Stimulated activated naive CD8-positive, alpha-beta T cell treated with anti-CD3 and anti-CD28 coated beads, Interleukin-15, Interleukin-2, amounts not matched to agents 100 U/mL and 50 U/mL, for 24 hours (primary cell): ENCODE results near the gene PTGES.

Experiments used
- ATAC-seq: fragments of 150-1000 bp; cut with Tn5 transposase; one replicate; pipeline ENCODE4 v1.10.0; 2021
- DNase-seq: peaks from one replicate; pipeline ENCODE4 v3.0.0; 2021

PTGES gene

DNA sequence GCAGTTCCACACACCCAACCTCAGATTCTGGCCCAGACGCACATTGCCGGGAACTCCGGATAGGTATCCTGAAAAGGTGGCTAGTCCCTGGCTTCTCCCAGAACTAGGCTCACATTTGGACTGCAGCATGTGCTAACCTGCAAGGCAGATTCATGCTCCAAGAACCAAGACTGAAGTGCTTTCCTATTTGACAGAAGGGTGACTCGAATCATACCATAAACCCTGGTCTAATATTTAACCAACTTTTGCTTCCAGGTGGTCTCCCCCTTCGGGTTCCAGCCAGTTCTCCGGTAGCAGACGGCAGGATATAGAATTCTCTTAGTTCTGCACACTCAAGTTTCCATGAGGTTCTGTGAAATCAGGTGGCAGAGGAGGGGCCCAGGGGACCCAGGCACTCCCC, 7.6 kb downstream of the PTGES start:
- ATAC-seq = no peak
- DNase-seq = no peak

DNA sequence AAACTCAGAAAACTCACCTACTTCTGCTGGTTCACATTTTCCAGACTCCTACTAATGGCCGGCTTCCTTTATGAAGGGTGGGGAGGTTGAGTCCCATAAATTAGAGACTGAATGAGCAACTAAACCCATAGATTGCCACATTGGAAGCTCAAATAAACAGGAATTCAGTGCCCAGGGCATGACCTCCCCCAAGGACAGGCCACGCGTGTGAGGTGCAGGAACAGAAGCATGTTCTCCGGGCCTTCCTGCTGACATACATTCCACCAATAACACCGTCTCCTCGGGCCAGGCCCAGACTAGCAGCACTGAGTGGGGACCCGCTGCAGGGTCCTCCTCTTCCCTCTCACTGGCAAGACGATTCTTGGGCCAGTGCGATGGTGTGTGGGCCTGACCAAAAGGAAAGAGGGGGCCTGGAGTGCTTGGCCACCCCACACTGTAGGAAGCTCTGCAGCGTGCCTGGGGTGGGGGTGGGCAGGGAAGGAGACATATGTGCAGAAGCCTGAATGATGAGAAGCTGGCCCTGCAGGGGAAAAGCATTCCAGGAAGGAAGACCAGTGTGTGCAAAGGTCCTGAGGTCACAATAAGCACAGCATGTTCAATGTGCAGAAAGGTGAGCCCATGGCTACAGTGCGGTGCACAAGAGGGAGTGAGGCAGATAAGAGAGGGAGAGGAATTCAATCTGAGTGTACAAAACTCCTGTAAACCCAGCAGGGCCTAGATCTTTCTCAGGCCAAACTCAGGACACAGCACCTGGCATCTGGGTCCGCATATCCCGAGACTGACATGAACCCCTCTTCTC, 12.0 kb downstream of the PTGES start:
- ATAC-seq (no peak), DNase-seq (no peak)

DNA sequence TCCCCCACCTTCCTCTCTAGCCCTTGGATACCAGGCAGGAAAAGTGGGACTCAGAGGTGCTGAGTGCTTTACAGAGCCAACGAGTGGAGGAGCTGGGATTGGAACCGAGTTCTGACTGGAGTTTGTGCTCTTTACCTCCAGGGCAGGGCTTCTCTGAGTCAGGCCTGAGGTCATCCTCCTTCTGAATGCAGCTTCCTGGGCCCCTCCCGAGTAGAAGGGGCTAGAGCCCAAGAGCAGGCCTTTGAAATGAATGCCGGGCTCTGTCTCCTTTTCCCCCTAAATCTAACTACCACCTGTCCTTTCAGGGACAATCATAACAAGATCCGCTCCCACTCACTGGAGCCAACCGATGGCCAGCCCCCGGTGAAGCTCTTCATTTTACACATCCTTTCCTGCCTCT, 12.7 kb downstream of the PTGES start:
- DNase-seq (no peak), ATAC-seq (no peak)

DNA sequence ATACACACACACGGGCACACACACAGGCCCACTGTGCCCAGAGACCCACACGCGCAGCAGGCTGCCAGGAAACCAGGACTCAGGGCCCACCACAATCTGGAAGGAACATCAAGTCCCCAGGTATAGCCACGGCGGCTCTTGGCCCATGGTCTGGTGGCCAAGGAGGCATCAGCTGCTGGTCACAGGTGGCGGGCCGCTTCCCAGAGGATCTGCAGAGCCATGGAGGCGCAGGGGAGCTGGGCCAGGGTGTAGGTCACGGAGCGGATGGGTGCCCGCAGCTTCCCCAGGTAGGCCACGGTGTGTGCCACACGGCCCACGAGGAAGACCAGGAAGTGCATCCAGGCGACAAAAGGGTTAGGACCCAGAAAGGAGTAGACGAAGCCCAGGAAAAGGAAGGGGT, 13.4 kb downstream of the PTGES start:
- DNase-seq = no peak
- ATAC-seq = no peak

DNA sequence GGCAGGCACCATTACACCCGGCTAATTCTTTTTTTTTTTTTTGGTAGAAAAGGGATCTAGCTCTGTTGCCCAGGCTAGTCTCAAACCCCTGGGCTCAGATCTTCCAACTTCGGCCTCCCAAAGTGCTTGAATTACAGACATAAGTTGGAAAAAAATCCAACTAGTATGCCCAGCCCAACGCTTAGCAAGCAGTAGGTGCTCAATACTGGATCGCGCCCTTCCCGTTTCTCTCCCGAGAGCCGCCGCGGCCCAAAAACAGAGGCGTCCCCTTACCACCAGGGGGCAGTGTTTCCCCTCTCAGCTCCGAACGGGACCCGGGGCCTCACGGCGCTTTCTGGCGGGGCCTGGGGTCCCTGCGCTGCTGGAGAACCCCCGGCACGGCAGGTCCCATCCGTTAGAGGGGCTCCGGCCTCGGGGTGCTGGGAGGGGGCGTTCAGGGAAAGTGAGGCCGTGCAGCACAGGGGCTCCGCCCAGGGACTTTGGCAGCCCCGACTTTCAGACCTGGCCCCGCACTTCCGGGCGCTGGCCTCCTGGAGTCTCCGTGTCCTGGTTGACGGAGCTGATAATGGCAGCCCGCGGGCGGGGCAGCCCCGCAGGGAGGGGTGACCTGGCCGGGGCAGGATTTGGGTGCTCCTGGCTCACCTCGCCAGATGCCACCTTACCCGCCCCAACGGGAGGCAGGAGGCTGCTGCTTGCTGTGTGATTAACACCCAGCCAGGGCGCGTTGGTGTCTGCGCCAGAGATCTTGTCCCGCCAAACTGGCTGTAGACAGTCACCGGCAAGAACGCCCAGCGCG, 15.2 kb downstream of the PTGES start:
- ATAC-seq (peak; percentile 86), DNase-seq (peak; percentile 91)

DNA sequence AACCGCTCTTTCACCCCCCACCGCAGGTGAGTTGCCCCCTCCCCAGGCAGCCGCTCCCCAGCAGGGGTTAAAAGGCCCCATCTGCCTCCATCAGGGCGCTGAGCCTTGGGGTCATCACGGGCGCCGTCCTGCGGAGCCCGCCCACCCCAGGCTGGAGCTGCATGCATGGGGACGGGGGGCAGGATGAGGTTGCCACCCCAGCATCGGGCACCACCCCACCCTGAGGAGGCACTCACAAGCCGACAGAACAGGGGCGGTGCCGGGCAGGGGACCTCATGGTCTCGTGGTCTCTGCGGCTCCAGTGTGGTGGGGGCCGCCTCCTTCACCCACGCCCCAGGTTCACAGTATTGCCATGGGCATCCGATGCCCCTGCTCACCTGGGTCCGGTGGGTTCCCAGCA, 16.5 kb downstream of the PTGES start:
- DNase-seq (no peak), ATAC-seq (no peak)

DNA sequence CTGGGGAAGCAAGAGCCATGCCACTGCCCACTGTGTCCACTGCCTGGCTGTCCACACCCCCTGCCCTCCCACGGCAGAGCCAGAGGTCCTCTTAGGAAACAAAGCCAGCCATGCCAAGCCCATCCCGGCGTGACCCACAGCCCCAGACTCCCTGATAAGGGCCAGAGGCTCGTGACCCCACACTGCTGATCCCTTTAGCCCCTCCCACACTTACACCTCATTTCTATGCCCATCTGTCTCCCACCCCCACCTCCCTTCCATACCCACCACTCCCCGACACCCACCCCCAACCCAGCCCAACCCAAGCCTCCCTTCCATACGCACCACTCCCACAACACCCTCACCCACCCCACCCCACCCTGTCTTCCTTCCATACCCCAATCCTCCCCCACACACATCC, 17.3 kb downstream of the PTGES start:
- DNase-seq (no peak), ATAC-seq (no peak)

DNA sequence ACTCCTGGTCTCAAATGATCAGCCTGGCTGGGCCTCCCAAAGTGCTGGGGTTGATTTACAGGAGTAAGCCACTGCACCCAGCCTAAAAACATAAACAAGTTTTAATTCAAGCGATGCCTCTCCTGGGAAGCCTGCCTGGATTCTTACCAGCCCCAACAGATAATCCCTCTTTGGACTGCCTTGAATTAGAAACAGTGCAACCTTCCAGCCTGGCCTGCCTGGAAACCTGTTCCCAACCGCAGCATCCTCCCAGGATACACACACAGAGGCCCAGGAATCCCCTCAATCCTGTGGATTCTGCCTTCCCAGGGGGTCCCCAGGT, 19.2 kb downstream of the PTGES start:
- DNase-seq = no peak

DNA sequence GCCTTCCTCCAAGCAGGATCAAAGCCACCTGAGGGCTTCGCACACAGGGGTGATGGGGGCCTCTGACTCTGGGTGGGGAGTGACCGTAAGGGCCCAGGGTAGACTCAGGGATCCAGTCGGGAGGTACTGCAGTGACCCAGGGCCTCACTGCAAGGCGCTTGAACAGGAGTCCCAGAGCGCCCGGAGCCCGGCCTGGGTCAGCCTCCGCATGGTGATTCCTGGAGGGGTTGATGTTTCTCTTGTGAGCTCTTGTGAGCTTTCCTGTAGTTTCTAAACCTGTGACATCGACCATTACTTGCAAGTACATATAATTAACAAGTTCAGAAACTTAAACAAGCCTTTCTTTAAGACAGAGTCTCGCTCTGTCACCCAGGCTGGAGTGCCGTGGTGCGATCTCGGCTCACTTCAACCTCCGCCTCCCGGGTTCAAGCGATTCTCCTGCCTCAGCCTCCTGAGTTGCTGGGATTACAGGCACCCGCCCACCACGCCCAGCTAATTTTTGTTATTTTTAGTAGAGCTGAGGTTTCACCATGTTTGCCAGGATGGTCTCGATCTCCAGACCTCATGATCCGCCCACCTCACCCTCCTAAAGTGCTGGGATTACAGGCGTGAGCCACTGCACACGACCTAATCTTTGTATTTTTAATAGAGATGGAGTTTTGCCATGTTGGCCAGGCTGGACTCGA, 19.8 kb downstream of the PTGES start:
- no peak for ATAC-seq
- no peak for DNase-seq

More for the DNA sequence above, 19.2 kb downstream of the PTGES start:
- no peak for ATAC-seq

DNA sequence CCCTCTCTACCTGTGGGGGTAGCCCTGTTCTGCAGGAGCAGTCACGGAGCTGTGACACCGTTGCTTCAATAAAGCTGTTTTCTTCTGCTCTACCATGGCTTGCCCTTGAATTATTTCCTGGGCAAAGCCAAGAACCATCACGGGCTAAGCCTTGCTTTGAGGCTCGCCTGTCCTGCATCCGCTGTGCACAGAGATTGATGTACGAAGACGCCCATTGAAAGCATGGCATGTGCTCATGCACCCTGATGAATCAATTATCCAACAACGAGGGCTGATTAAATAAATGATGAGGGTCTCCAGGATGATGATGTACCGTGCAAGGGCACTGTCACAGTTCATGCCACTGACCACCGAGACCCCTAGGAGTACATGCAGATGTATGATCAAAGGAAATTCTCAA, 20.7 kb downstream of the PTGES start:
- DNase-seq (no peak), ATAC-seq (no peak)

DNA sequence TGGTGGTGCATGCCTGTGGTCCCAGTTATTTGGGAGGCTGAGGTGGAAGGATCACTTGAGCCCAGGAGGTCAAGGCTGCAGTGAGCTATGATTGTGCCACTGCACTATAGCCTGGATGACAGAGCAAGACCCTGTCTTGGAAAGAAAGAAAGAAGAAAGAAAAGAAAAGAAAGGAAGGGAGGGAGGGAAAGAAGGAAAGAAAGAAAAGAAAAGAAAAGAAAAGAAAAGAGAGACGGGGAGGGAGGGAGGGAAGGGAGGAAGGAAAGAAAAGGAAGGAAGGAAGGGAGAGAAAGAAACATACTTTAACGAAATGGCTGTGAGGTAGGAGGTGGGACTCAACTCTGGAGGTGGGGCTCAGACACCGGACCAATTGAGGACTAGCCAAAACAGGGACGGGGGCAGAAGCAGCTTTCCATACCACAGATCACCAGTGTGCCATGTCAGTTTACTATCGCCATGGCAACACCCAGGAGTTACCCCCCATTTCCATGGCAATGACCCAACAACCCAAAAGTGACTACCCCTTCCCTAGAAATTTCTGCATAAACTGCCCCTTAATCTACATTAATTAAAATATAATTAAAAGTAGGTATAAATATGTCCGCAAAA, 21.3 kb downstream of the PTGES start:
- ATAC-seq = no peak
- no peak for DNase-seq

DNA sequence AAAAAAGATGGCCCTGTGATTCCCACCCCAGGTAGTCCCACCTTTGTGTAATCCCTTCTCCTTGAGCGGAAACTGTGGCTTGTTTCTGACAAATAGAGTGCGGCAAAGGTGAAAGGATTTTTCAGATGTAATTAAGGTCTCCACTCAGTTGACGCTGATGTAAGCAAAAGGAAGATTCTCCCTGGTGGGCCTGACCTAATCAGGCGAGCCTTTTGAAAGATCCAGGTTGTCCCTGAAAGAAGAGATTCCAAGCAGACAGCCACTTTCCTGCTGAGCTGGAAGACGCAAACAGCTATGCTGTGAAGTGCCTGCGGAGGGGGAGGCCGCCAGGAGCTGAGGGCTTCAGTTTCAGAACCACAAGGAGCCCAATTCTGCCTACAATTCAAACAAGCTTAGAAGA, 24.1 kb downstream of the PTGES start:
- DNase-seq (no peak), ATAC-seq (no peak)

DNA sequence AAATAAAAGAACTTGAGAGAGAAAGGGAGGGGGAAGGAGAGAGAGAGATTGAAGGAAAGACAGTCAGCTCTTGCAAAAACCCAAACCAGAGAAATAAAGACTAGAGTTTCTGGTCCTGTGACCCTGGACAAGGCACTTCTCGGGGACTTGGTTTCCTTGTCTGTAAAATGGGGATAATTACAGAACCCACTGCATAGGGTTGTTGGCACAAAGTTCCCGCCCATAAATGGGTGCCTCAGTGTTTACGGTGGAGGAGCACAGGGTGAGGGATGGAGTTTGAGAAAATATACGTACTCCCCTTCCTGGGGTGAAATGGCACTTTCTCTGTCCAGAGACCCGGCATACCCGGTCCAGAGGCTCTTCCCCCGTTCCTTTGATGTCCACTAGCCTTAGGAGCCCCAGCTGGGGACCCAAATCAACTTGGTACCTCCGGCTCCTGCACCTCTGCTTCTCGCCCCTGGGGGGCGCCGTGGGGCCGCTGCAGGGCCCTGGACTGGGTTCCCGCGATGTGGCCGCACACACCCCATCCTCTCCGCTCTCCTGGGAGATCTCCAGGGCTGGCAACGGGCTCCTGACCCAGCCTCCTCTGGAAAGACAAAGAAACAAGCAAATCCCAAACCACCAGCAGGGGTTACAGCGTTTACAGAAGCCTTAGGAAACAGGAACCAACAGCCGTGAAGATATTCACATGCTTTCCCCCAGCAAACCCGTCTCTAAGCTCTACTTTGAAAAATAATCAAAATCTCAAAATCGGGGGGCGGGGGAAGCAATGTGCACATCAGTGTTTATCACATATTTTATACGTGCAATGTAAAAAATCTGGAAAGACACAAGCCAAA, 26.3 kb downstream of the PTGES start:
- peak; percentile 83 for ATAC-seq

DNA sequence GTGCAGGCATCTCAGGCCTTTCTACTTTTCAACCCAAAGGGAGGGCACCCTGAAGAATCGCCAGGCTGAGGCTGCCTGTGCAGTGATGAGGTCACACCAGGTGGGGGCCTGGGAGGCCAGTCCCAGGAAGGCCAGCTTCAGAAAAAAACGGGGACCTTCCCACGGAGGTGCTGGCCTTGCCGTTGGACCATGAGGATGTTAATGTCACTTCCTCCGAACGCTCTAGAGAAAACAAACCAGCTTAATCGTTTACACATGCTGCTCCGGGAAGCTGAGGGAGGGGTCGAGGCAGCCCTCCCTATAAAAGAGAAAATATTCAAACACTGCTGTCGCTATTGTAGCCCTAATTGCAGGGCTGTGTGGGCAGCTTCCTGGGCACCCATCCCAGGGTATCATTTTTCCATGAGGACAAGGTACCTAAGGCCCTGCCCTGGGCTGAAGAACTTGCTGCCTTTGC, 27.0 kb downstream of the PTGES start:
- DNase-seq (no peak), ATAC-seq (no peak)

More for the DNA sequence above, 26.3 kb downstream of the PTGES start:
- peak; percentile 74 for DNase-seq

DNA sequence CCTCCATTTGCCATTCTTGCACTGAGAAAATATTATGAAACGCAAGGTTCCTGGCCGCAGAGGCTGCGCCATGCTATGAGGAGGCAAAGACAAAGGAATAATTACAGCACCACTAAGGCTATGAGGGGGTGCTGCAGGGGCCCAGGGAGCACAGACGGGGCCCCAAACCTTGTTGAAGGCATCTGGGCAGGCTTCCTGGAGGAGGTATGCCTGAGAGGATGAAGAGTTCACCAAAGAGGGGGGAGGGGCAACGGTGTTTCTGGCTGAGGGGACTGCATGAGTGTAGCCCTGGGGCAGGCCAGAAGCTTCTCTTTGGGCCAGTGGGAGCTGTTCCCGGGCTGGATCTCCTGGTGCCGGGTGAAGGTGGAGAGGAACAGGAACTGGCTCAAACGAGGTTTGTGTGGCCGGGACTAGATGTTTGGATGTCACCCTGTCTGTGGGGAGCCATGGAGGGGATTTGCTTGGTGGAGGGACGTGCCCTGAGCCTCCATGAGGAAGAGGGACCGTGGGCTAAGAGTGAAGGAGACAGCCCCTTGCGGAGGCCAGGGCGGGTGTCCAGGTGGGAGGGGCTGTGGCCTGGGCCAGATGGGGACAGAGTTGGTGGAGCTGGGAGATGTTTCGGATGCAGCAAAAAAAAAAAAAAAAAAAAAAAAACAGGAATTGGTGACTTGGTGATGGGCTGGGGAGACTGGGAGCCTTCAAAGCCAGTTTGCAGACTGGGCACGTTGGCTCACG, 28.2 kb downstream of the PTGES start:
- ATAC-seq = no peak

DNA sequence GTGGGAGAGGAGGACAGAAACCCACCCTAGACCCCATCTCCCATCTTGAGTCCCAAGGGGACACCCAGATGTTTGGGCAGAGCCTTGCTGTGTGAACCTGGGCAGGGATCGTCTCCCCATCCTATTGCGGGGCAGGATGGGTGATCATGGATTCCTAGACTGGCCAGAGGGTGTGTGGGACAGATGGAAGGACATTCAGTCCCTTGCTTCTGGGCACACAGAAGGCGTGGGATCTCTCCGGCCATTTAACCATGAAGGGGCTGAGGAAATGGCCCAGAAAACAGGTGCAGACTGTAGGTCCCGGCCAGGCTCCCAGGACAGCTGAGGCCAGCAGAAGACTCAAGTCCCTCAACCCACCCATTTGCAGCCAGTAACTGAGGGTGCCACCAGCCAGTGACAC, 29.9 kb downstream of the PTGES start:
- DNase-seq (no peak), ATAC-seq (no peak)

More for the DNA sequence above, 28.2 kb downstream of the PTGES start:
- DNase-seq = no peak

DNA sequence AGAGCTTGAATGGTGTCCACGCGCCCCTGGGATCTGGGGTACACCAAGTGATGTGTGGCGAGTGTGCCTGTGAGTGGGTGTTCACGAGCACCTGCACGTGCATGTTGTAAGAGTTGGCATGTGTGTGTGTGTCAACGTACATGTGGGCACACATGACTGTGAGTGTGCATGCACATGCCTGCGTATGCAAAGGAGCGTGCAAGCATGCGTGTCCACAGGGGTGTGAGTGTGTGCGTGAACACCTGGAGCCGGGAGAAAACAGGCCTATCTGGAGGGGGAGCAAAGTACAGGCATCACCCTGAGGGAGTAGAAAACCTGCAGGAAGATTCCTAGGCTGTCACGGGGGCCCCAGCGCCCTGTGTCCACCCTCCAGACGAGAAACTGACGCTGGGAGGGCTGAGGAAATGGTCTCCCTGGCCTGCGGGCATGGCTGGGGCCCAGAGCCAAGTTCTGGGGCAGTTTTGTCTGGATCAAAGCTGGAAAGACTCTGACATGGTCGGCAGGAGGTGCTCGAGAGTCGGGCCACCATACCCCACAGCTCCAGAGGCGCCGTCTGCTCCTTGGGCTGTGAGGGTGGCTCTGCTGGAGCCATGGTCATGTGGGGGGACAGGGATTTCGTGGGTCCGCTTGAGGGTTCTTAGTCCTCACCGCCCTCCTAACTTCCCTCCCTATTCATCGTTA, 31.8 kb downstream of the PTGES start:
- ATAC-seq (no peak), DNase-seq (no peak)

DNA sequence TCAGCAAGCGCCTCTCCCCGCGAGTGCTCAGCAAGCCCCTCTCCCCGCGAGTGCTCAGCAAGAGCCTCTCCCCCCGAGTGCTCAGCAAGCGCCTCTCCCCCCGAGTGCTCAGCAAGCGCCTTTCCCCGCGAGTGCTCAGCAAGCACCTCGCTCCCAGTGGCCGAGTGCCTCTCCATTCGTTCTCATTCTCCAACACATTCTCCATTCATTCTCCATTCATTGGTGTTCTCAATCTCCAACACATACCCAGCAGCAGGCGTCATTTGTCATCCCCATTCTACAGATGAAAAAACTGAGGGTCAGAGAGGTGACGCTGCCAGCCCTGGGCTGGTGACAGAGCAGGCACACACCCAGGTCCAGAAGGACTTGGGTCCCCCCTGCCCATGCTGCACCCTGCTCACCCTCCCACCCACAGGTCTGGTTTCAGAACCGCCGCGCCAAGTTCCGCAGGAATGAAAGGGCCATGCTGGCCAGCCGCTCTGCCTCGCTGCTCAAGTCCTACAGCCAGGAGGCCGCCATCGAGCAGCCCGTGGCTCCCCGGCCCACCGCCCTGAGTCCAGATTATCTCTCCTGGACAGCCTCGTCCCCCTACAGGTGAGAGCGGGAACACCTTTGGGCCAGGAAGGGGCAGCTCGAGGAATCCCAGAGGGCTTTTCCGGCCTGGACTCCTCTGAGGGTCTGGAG, 32.5 kb downstream of the PTGES start:
- DNase-seq = no peak
- ATAC-seq = no peak

DNA sequence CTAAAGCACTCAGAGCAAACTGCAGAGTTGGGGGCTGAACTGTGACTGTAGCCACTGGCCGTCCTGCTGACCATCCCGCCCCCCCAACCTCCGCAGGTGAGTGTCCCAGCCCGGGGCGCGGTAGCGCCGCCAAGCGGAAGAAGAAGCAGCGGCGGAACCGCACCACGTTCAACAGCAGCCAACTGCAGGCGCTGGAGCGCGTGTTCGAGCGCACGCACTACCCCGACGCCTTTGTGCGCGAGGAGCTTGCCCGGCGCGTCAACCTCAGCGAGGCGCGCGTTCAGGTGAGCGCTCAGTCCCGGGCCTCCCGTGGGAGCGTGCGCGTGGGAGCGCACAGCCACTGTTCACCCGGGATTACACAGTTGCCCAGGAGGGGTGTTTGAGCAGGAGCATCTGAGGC, 33.7 kb downstream of the PTGES start:
- no peak for DNase-seq
- no peak for ATAC-seq

DNA sequence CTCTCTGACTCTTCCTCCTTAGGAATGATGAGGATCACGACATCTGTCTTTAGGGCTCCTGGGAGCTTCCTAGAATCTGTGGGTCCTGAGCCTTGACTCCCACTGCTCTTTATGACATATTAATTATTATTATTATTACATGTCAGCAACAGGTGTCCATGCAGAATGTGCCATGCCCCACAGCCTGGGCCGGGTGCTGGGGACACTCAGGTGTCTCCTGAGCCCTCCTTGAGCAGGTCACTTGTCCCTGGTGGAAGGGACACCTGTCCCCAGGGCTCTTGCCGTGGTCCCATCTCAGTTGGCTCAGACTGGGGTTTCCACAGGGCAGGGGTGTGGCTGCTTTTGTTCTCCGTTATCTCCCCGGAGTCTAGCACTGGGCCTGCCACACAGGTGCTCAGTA, 34.2 kb downstream of the PTGES start:
- ATAC-seq = no peak
- no peak for DNase-seq
